DOHH2 (cell line): Measurements from ENCODE around the gene ABCA9.
"Not testable (repeated sequence)": the region's sequence is repeated elsewhere in the genome, so short reads cannot be mapped to it uniquely, and the experiment has no call there.

Experiments used
- H3F3A ChIP-seq: fragments of 200-600 bp; sonication (generic), shearing (Covaris generic); 2 replicates; pipeline ENCODE4 v1.6.0; 2016; ENCODE audit warnings: antibody characterized with exemption, mild to moderate bottlenecking; ENCODE audit not compliant: control insufficient read depth, insufficient read depth
- H3K27ac ChIP-seq: fragments of 200-600 bp; sonication (generic); 2 replicates; pipeline ENCODE4 v1.5.1; 2014; ENCODE audit warnings: low read depth, mild to moderate bottlenecking, low read length, moderate library complexity
- H3K27me3 ChIP-seq: fragments of 200-600 bp; sonication (generic); 2 replicates; pipeline ENCODE4 v1.6.1; 2014; ENCODE audit warnings: mild to moderate bottlenecking, low read length, mixed read lengths; ENCODE audit not compliant: control insufficient read depth
- H3K36me3 ChIP-seq: fragments of 200-600 bp; sonication (generic); 2 replicates; pipeline ENCODE4 v1.6.1; 2014; ENCODE audit warnings: mild to moderate bottlenecking, low read length, moderate library complexity, mixed read lengths; ENCODE audit not compliant: control insufficient read depth
- H3K4me1 ChIP-seq: fragments of 200-600 bp; sonication (generic); 2 replicates; pipeline ENCODE4 v1.6.1; 2014; ENCODE audit warnings: mild to moderate bottlenecking, low read length, mixed read lengths; ENCODE audit not compliant: control insufficient read depth
- H3K4me2 ChIP-seq: fragments of 200-600 bp; sonication (generic); 2 replicates; pipeline ENCODE4 v1.6.0; 2014; ENCODE audit warnings: mild to moderate bottlenecking, low read length, moderate library complexity
- H3K4me3 ChIP-seq: fragments of 200-600 bp; sonication (generic); 2 replicates; pipeline ENCODE4 v1.5.1; 2014; ENCODE audit warnings: mild to moderate bottlenecking, low read length, mixed read lengths
- H3K79me2 ChIP-seq: fragments of 200-600 bp; sonication (generic); 2 replicates; pipeline ENCODE4 v1.6.1; 2014; ENCODE audit warnings: mild to moderate bottlenecking, low read length, mixed read lengths; ENCODE audit not compliant: control insufficient read depth
- H3K9me2 ChIP-seq: fragments of 200-600 bp; sonication (generic); replicated peaks from 2 replicates; pipeline ENCODE4 v1.6.1; 2014; ENCODE audit warnings: mild to moderate bottlenecking, low read length, mixed read lengths; ENCODE audit not compliant: control insufficient read depth
- H3K9me3 ChIP-seq: fragments of 200-600 bp; sonication (generic); 2 replicates; pipeline ENCODE4 v1.6.1; 2014; ENCODE audit warnings: antibody characterized with exemption, low read length, mixed read lengths; ENCODE audit not compliant: control insufficient read depth, insufficient read depth
- H4K20me1 ChIP-seq: fragments of 200-600 bp; sonication (generic); 2 replicates; pipeline ENCODE4 v1.6.0; 2014; ENCODE audit warnings: low read depth, mild to moderate bottlenecking, antibody characterized with exemption, low read length, moderate library complexity; ENCODE audit not compliant: control insufficient read depth, insufficient read depth
- CTCF ChIP-seq: fragments of 200-600 bp; sonication (generic); IDR thresholded peaks from one replicate; pipeline ENCODE4 v1.5.1; 2014; ENCODE audit warnings: antibody characterized with exemption, mild to moderate bottlenecking, low read depth, low read length; ENCODE audit not compliant: poor library complexity, severe bottlenecking
- EZH2phosphoT487 ChIP-seq: fragments of 200-600 bp; sonication (generic); IDR thresholded peaks from 2 replicates; pipeline ENCODE4 v1.6.1; 2017; ENCODE audit warnings: borderline replicate concordance, mild to moderate bottlenecking, antibody characterized with exemption, low read length, moderate library complexity, mixed read lengths

The ABCA9 gene

GRCh38 chr17:69084911-69085310 is 24.2 kb upstream of the ABCA9 start:
- H3K36me3 ChIP-seq = no peaks in the 10 kb centered on the region
- H3K79me2 ChIP-seq = no peaks in the 10 kb centered on the region
- no peaks in the 10 kb centered on the region for H3F3A ChIP-seq
- no peaks in the 10 kb centered on the region for H4K20me1 ChIP-seq
- no peak overlapping the region for H3K27ac ChIP-seq
- H3K27me3 ChIP-seq = no peaks in the 10 kb centered on the region
- H3K4me2 ChIP-seq = no peak overlapping the region
- H3K9me2 ChIP-seq = no peaks in the 10 kb centered on the region
- no peaks in the 10 kb centered on the region for H3K9me3 ChIP-seq
- H3K4me3 ChIP-seq = no peak overlapping the region
- TF ChIP-seq CTCF = no peak
- no peak for TF ChIP-seq EZH2phosphoT487
- H3K4me1 ChIP-seq = no peaks in the 10 kb centered on the region

DNA sequence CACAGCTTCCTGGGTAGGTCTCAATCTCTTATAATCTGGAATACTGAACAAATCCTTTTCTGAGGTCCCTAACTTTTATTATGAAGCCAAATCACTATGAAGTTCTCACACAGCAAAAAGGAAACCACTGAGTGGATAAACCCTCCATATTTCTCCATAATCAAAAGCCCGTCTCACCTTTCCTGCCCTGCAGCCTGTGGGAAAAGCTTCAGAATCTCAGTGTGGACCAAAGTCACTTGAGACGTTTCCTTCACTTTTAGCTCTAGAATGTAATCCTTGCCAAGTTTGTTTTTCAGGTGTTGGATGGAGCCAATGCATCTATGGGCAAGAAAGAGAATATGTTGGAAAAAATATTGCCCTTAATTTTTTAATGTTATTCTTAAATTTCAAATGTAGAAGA is 22.0 kb upstream of the ABCA9 start:
- no peaks in the 10 kb centered on the region for H3K27me3 ChIP-seq
- H3K27ac ChIP-seq = no peak overlapping the region
- TF ChIP-seq CTCF = no peak
- no peak for TF ChIP-seq EZH2phosphoT487
- no peaks in the 10 kb centered on the region for H3F3A ChIP-seq
- H4K20me1 ChIP-seq = no peaks in the 10 kb centered on the region
- no peaks in the 10 kb centered on the region for H3K9me2 ChIP-seq
- H3K36me3 ChIP-seq = no peaks in the 10 kb centered on the region
- no peaks in the 10 kb centered on the region for H3K9me3 ChIP-seq
- no peak overlapping the region for H3K4me2 ChIP-seq
- H3K79me2 ChIP-seq = no peaks in the 10 kb centered on the region
- no peak overlapping the region for H3K4me3 ChIP-seq
- no peaks in the 10 kb centered on the region for H3K4me1 ChIP-seq

DNA sequence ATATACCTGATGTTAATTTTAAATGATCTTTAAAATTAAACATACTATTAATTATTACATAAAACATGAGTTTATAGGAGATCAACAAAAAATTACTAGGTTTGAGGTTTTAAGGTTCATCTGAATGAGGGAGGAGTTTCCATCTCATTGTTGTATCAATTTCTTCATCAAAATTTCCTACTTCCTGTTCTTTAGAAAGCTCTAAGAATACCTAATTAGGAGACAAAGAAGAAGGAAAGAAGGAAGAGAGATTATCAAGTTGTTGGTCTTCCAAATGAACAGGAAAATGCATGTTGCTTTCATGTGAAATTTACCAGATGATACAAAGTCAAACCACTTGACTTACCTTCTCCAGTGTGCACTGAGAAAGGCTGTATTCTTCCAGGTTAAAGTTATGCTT is 18.1 kb upstream of the ABCA9 start:
- no peaks in the 10 kb centered on the region for H3K9me2 ChIP-seq
- no peaks in the 10 kb centered on the region for H4K20me1 ChIP-seq
- TF ChIP-seq CTCF (no peak), EZH2phosphoT487 (no peak)
- no peak overlapping the region for H3K4me3 ChIP-seq
- no peaks in the 10 kb centered on the region for H3K9me3 ChIP-seq
- H3K79me2 ChIP-seq = no peaks in the 10 kb centered on the region
- H3F3A ChIP-seq = no peaks in the 10 kb centered on the region
- H3K27me3 ChIP-seq = no peaks in the 10 kb centered on the region
- H3K4me1 ChIP-seq = no peaks in the 10 kb centered on the region
- H3K27ac ChIP-seq = no peak overlapping the region
- H3K36me3 ChIP-seq = no peaks in the 10 kb centered on the region
- H3K4me2 ChIP-seq = no peak overlapping the region

DNA sequence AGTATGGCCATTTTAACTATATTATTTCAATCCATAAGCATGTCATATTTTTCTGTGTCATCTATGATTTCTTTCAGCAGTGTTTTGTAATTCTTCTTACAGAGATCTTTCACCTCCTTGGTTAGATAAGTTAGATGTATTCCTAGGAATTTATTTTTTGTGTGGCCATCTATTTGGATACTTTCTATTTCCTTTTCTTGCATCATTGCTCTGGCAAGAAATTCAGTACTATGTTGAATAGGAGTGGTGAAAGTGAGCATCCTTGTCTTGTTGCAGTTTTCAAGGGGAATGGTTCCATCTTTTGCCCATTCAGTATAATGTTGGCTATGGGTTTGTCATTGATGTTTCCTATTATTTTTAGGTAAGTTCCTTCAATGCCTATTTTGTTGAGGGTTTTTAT is 15.1 kb upstream of the ABCA9 start:
- Histone ChIP-seq H3K4me2 (no peak overlapping the region), H3K4me1 (no peaks in the 10 kb centered on the region), H3K4me3 (no peak overlapping the region), H3K9me3 (no peaks in the 10 kb centered on the region), H3K9me2 (no peaks in the 10 kb centered on the region), H3K79me2 (no peaks in the 10 kb centered on the region), H3K27ac (no peak overlapping the region), H3F3A (no peaks in the 10 kb centered on the region), H4K20me1 (no peaks in the 10 kb centered on the region), H3K27me3 (no peaks in the 10 kb centered on the region), H3K36me3 (no peaks in the 10 kb centered on the region)
- TF ChIP-seq EZH2phosphoT487 (no peak), CTCF (no peak)

DNA sequence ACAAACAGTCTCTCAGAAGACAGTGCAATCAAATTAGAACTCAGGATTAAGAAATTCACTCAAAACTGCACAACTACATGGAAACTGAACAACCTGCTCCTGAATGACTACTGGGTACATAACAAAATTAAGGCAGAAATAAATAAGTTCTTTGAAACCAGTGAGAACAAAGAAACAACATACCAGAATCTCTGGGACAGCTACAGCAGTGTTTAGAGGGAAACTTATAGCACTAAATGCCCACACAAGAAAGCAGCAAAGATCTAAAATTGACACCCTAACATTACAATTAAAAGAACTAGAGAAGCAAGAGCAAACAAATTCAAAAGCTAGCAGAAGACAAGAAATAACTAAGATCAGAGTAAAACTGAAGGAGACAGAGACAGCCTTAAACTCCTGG is 12.7 kb upstream of the ABCA9 start:
- H3K27ac ChIP-seq, H3F3A ChIP-seq: not testable (repeated sequence)

More for the DNA sequence above, 12.7 kb upstream of the ABCA9 start:
- H3K4me1 ChIP-seq, H3K4me2 ChIP-seq, H4K20me1 ChIP-seq, H3K9me2 ChIP-seq, H3K4me3 ChIP-seq, H3K27me3 ChIP-seq, H3K36me3 ChIP-seq, H3K79me2 ChIP-seq, H3K9me3 ChIP-seq: not testable (repeated sequence)
